K562 (cell line): ENCODE measurements around the gene DENND2C. TPM values are rescaled to one million over a fixed set of nuclear protein-coding genes. Genes with fewer than 3 reads are reported as not detected.

Experiments used
- ATAC-seq: fragments of 200-7000 bp; cut with Tn5 transposase; 3 replicates; pipeline ENCODE4 v1.9.1; 2020; ENCODE audit warnings: moderate library complexity
- BruUV-seq: library from RNA; stranded (reverse); fragments of 400-500 nt; replicated peaks from 2 replicates; lab custom pipeline; 2021; lab: Mats Ljungman, UMichigan
- CTCF ChIA-PET: fragments of 300-600 bp; formaldehyde crosslinking; extraction: SDS; loops from one replicate; lab custom pipeline; 2021; ENCODE audit warnings: low intra/inter-chr PET ratio; lab: Yijun Ruan, JAX
- POLR2A ChIA-PET: fragments of 300-600, 350-650 bp; sonication (Branson Sonifier 250); formaldehyde crosslinking; extraction: SDS; loops from one replicate; lab custom pipeline; 2021; ENCODE audit warnings: antibody characterized with exemption, inconsistent platforms; lab: Yijun Ruan, JAX
- DNase-seq, 4 experiments: peaks; one replicate each; pipeline versions ENCODE4 v3.0.0 to v3.0.0-alpha.2; 2011 to 2018; ENCODE audit warnings: low spot score in 3 of 4, mixed read lengths in 3 of 4; ENCODE audit errors: extremely low read depth in 1 of 4
- FAIRE-seq: peaks from 2 replicates; lab custom pipeline; 2011; peaks lifted over from hg19 to GRCh38; lab: Jason Lieb, UNC
- H2AFZ ChIP-seq: 2 replicates; pipeline ENCODE4 v1.6.0; 2011; ENCODE audit warnings: low read depth, low read length, control low read depth, inconsistent platforms
- H3K27ac ChIP-seq: fragments of 200-600 bp; 3 replicates; pipeline ENCODE4 v1.8.0; 2011; ENCODE audit warnings: low read depth, mild to moderate bottlenecking, control low read depth, inconsistent platforms, low read length, moderate library complexity, mixed read lengths; ENCODE audit errors: extremely low read depth
- H3K27me3 ChIP-seq, 2 experiments: fragments of 300-600 bp in 1 of 2; 2 replicates in 1 of 2; 3 replicates in 1 of 2; pipeline versions ENCODE4 v1.6.0 to v1.8.0; 2011; ENCODE audit warnings: inconsistent platforms in 2 of 2, low read length in 2 of 2, mild to moderate bottlenecking in 1 of 2, mixed read lengths in 1 of 2, moderate library complexity in 1 of 2; ENCODE audit not compliant: control insufficient read depth in 2 of 2, insufficient read depth in 2 of 2
- H3K36me3 ChIP-seq: fragments of 300-600 bp; 3 replicates; pipeline ENCODE4 v1.8.0; 2011; ENCODE audit warnings: mild to moderate bottlenecking, low read length, inconsistent platforms; ENCODE audit not compliant: control insufficient read depth, insufficient read depth
- H3K4me1 ChIP-seq, 2 experiments: fragments of 200-600 bp in 1 of 2; replicated peaks in 1 of 2; 2 replicates in 1 of 2; 3 replicates in 1 of 2; pipeline versions ENCODE4 v1.5.1 to v1.8.0; 2011; ENCODE audit warnings: inconsistent platforms in 2 of 2, low read length in 2 of 2, mild to moderate bottlenecking in 1 of 2, mixed read lengths in 1 of 2, moderate library complexity in 1 of 2; ENCODE audit not compliant: control insufficient read depth in 2 of 2, insufficient read depth in 2 of 2
- H3K4me2 ChIP-seq: 2 replicates; pipeline ENCODE4 v1.6.1; 2011; ENCODE audit warnings: low read length, control low read depth, inconsistent platforms, mixed read lengths; ENCODE audit not compliant: insufficient read depth
- H3K4me3 ChIP-seq: fragments of 200-600 bp; sonication (generic), shearing (Covaris generic); 2 replicates; pipeline ENCODE4 v1.5.1; 2016; ENCODE audit warnings: control low read depth, inconsistent platforms
- H3K79me2 ChIP-seq: fragments of 200-600 bp; 3 replicates; pipeline ENCODE4 v1.8.0; 2011; ENCODE audit warnings: low read length, inconsistent platforms; ENCODE audit not compliant: control insufficient read depth, insufficient read depth
- H3K9ac ChIP-seq, 2 experiments: 2 replicates each; pipeline versions ENCODE4 v1.6.0 to v1.6.1; 2011; ENCODE audit warnings: low read depth in 2 of 2, low read length in 2 of 2, control low read depth in 1 of 2, inconsistent platforms in 1 of 2, mild to moderate bottlenecking in 1 of 2, mixed read lengths in 1 of 2; ENCODE audit not compliant: insufficient read depth in 1 of 2
- H3K9me1 ChIP-seq: one replicate; pipeline ENCODE4 v1.6.0; 2011; ENCODE audit warnings: inconsistent platforms, mild to moderate bottlenecking, low read length, moderate library complexity; ENCODE audit not compliant: control insufficient read depth, insufficient read depth
- H3K9me3 ChIP-seq: replicated peaks from 2 replicates; pipeline ENCODE4 v1.5.1; 2011; ENCODE audit warnings: low read depth, low read length, inconsistent platforms; ENCODE audit not compliant: control insufficient read depth, insufficient read depth
- H4K20me1 ChIP-seq: replicated peaks from 2 replicates; pipeline ENCODE4 v1.6.1; 2011; ENCODE audit warnings: low read length, inconsistent platforms, mixed read lengths; ENCODE audit not compliant: control insufficient read depth, insufficient read depth
- CEBPB ChIP-seq: fragments of 450-650 bp; IDR thresholded peaks from 2 replicates; pipeline ENCODE4 v1.6.1; 2016; ENCODE audit warnings: missing genetic modification characterization, missing compliant biosample characterization
- CREBBP ChIP-seq: IDR thresholded peaks from one replicate; pipeline ENCODE4 v1.6.1; 2012; ENCODE audit warnings: low read depth, mild to moderate bottlenecking, control low read depth, inconsistent platforms, low read length
- HDAC1 ChIP-seq, 2 experiments: fragments of 450-650 bp; IDR thresholded peaks; 2 replicates each; pipeline ENCODE4 v1.6.1; 2016 to 2017; ENCODE audit warnings: inconsistent platforms in 1 of 2, mild to moderate bottlenecking in 1 of 2, moderate library complexity in 1 of 2
- KLF10 ChIP-seq: fragments of 250-450 bp; sonication (Bioruptor Pico); IDR thresholded peaks from 2 replicates; pipeline ENCODE4 v1.6.1; 2021; ENCODE audit warnings: matching md5 sums
- LARP7 ChIP-seq: fragments of 450-650 bp; IDR thresholded peaks from 2 replicates; pipeline ENCODE4 v1.6.1; 2016
- PPARD ChIP-seq: fragments of 250-450 bp; sonication (Bioruptor Pico); IDR thresholded peaks from 2 replicates; pipeline ENCODE4 v1.8.0; 2022; ENCODE audit warnings: inconsistent platforms, mild to moderate bottlenecking, moderate library complexity
- RAD51 ChIP-seq: fragments of 450-650 bp; IDR thresholded peaks from 2 replicates; pipeline ENCODE4 v1.7.1; 2016; ENCODE audit warnings: low read depth, mild to moderate bottlenecking, borderline replicate concordance
- ZBED1 ChIP-seq: IDR thresholded peaks from 2 replicates; pipeline ENCODE4 v1.6.1; 2014
- WGBS: fragments of 100-300 bp; shearing (Covaris generic); methylation state at CpG from one replicate; pipeline ENCODE4 v1.1.6; 2016; ENCODE audit warnings: low coverage, mixed read lengths; ENCODE audit not compliant: insufficient coverage; ENCODE audit errors: missing lambda C conversion rate; 5-methylcytosine and 5-hydroxymethylcytosine counted together
- in situ Hi-C: fragments of 300-500 bp; cut with MboI; formaldehyde crosslinking; loops from 4 replicates; pipeline ENCODE4 v1.15.0; 2018; ENCODE audit warnings: inconsistent platforms, mixed read lengths
- intact Hi-C: fragments of 100-400 bp; cut with micrococcal nuclease; formaldehyde crosslinking; loops from 2 replicates; pipeline ENCODE4 v1.14.2; 2022
- polyA plus RNA-seq, 8 experiments: library from polyadenylated mRNA; depleted of rRNA in 4 of 8; stranded (reverse) in 5 of 8; unstranded in 3 of 8; fragments of >200 nt; fragmentation: Nextera tagmentation in 2 of 8; fragmentation: Illumina TruSeq in 1 of 8; extraction: Ambion mirVana in 2 of 8; extraction: Trizol in 1 of 8; gene quantifications; 2 replicates each; pipeline versions ENCODE4 v1.2.1 to v1.2.3, GENCODE V29; 2011 to 2014; ENCODE audit warnings: inconsistent platforms in 1 of 8, missing spikeins in 1 of 8
- total RNA-seq, 7 experiments: library from RNA; depleted of rRNA in 6 of 7; stranded (reverse); fragments of >200 nt in 6 of 7; fragmentation: Illumina TruSeq in 2 of 7; extraction: Trizol in 2 of 7; gene quantifications; 2 replicates each; pipeline versions ENCODE4 v1.2.1 to v1.2.3, GENCODE V29; 2011 to 2021; ENCODE audit warnings: low replicate concordance in 1 of 7

The DENND2C gene
- total and polyA plus RNA-seq, 9 of the 15 experiments (the other 6 are each of a cell fraction or from before 2014, with no cell fraction given): 0.03 to 0.25 (median 0.14) TPM

- intact Hi-C loops (no loop called here), in situ Hi-C loops (no loop called here)
- Histone ChIP-seq H4K20me1 (no peaks in the 10 kb centered on the region), H3K36me3 (no peaks in the 10 kb centered on the region), H3K4me1 (no peaks in the 10 kb centered on the region), H2AFZ (no peak overlapping the region), H3K9me3 (no peaks in the 10 kb centered on the region), H3K9me1 (no peaks in the 10 kb centered on the region), H3K27ac (no peak overlapping the region), H3K9ac (no peak overlapping the region), H3K27me3 (peaks cover 15 to 16% of the 10 kb centered on the region in 2 experiments), H3K4me3 (no peak overlapping the region), H3K4me2 (no peak overlapping the region), H3K79me2 (no peaks in the 10 kb centered on the region)
- TF ChIP-seq LARP7 (no peak), KLF10 (CRISPR knock-in tag) (no peak)
- FAIRE-seq (no peak), ATAC-seq (no peak), DNase-seq (no peak)
- BruUV-seq: no TSS peak
- CTCF ChIA-PET: no interaction called here
- POLR2A ChIA-PET: interaction anchor here (0.6 to 1.5 kb wide), 5 partner anchors 10 to 355 kb away, joined by 3 to 5 read pairs (median 3); no protein-coding TSS in a partner anchor
- 9% methylated on average over 4 of the region's 4 CpGs for WGBS
Measured at GRCh38 chr1:114700036-114700600, 30.3 kb upstream of the DENND2C start.

GRCh38 chr1:114696810-114697209 lies 27.0 kb upstream of the DENND2C start:
- FAIRE-seq (no peak), DNase-seq (no peak), ATAC-seq (no peak)
- intact Hi-C loops: no loop called here
- ChIA-PET POLR2A (interaction anchor here (2.4 to 2.5 kb wide), 2 partner anchors 10 to 14 kb away, joined by 10 to 12 read pairs; no protein-coding TSS in a partner anchor), CTCF (no interaction called here)
- H3K9me3 ChIP-seq: no peaks in the 10 kb centered on the region
- no peaks in the 10 kb centered on the region for H3K79me2 ChIP-seq
- H3K36me3 ChIP-seq: no peaks in the 10 kb centered on the region
- no peaks in the 10 kb centered on the region for H3K9me1 ChIP-seq
- no TSS peak for BruUV-seq
- TF ChIP-seq HDAC1 (IDR thresholded peaks at IDR 0.05) (no peak), ZBED1 (no peak), CREBBP (no peak), RAD51 (no peak), CEBPB (tag) (peak; percentile 30; the same call in 1 of the 2 replicates), PPARD (no peak)
- no peak overlapping the region for H3K4me3 ChIP-seq
- no peaks in the 10 kb centered on the region for H3K4me1 ChIP-seq
- no peak overlapping the region for H3K4me2 ChIP-seq
- in situ Hi-C loops: no loop called here
- no peak overlapping the region for H2AFZ ChIP-seq
- H3K27ac ChIP-seq: no peak overlapping the region
- H3K27me3 ChIP-seq: peaks cover 15 to 18% of the 10 kb centered on the region in 2 experiments
- H3K9ac ChIP-seq: no peak overlapping the region
- H4K20me1 ChIP-seq: no peaks in the 10 kb centered on the region
